ENCODE data around the gene SFXN5. TPM values are rescaled to one million over a fixed set of nuclear protein-coding genes. Genes with fewer than 3 reads are reported as not detected.

The SFXN5 gene
- total RNA-seq, 2 donors from 2014 or later = 27.3 to 32.4 TPM

GRCh38 chr2:73033766-73034381 is 37.6 kb downstream of the SFXN5 start:
- DNase-seq (ENCODE audit: low spot score) (no peak), ATAC-seq (no peak)
- Mint-ChIP-seq H3K27ac (no peak overlapping the region), H3K9me3 (no peaks in the 10 kb centered on the region), H3K4me1 (ENCODE audit: low read depth in 2 of 2) (peaks cover 10 to 11% of the 10 kb centered on the region in 2 donors), H3K27me3 (no peaks in the 10 kb centered on the region), H3K4me3 (no peak overlapping the region), H3K36me3 (no peaks in the 10 kb centered on the region)

- Mint-ChIP-seq H3K36me3 (no peaks in the 10 kb centered on the region), H3K4me3 (no peak overlapping the region), H3K27me3 (no peaks in the 10 kb centered on the region), H3K4me1 (ENCODE audit: low read depth in 2 of 2) (peaks cover 10 to 11% of the 10 kb centered on the region in 2 donors), H3K9me3 (no peaks in the 10 kb centered on the region), H3K27ac (no peak overlapping the region)
- ATAC-seq (no peak), DNase-seq (ENCODE audit: low spot score) (no peak)
These were observed 38.3 kb downstream of the SFXN5 start for GRCh38 chr2:73033142-73033765.

DNA sequence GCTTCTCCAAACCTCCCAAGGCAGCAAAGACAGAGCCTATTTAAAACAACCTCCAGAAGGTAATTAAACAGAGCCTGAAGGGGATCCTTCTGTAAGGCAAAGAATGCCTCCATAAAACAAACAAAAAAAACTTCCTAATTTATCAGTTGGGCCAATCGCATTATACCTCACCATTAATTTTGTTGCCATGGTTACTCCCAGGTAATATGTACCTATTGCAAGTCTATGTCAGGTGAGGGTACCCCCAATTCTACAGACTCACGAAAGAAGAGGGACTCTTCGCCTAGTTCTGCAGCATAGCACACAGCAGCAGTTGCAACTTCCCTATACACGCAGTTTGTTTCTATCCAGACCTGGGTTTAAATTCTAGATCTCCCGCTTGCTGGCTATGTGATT is 38.8 kb downstream of the SFXN5 start:
- Mint-ChIP-seq H3K4me3 (no peak overlapping the region), H3K36me3 (no peaks in the 10 kb centered on the region), H3K4me1 (ENCODE audit: low read depth in 2 of 2) (peaks cover 10 to 11% of the 10 kb centered on the region in 2 donors), H3K27me3 (no peaks in the 10 kb centered on the region), H3K9me3 (no peaks in the 10 kb centered on the region), H3K27ac (no peak overlapping the region)
- DNase-seq (ENCODE audit: low spot score) (no peak), ATAC-seq (no peak)

GRCh38 chr2:73031725-73032701 is 39.5 kb downstream of the SFXN5 start:
- ATAC-seq = no peak
- no peaks in the 10 kb centered on the region for H3K36me3 Mint-ChIP-seq
- no peak overlapping the region for H3K27ac Mint-ChIP-seq
- H3K9me3 Mint-ChIP-seq = no peaks in the 10 kb centered on the region
- no peak for DNase-seq (ENCODE audit: low spot score)
- H3K27me3 Mint-ChIP-seq = no peaks in the 10 kb centered on the region
- H3K4me1 Mint-ChIP-seq (ENCODE audit: low read depth in 2 of 2) = peaks cover 8 to 10% of the 10 kb centered on the region in 2 donors
- no peak overlapping the region for H3K4me3 Mint-ChIP-seq

GRCh38 chr2:73031095-73031678 is 40.3 kb downstream of the SFXN5 start:
- Mint-ChIP-seq H3K27ac (no peak overlapping the region), H3K4me3 (no peak overlapping the region), H3K36me3 (no peaks in the 10 kb centered on the region), H3K4me1 (ENCODE audit: low read depth in 2 of 2) (peaks cover 7 to 10% of the 10 kb centered on the region in 2 donors), H3K27me3 (no peaks in the 10 kb centered on the region), H3K9me3 (no peaks in the 10 kb centered on the region)
- no peak for DNase-seq (ENCODE audit: low spot score)
- no peak for ATAC-seq

DNA sequence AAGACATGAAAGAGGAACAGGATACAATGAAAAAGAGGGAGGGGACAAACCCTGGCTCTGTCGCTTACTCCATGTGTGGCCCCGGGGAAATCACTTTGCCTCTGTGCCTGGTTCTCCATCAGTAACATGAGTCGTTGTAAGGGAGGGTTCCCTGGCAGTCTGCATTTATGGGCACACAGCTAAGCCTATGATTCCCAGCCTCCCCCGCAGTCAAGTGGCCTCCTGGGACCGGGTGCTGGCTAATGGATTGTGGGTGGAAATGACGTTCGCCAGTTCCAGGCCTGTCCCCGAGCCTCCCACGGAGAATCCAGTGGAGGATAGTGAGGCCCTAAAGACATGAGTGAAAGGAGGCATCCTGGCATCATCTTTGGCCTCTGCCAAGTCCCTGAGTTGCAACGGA is 42.7 kb downstream of the SFXN5 start:
- Mint-ChIP-seq H3K36me3 (no peaks in the 10 kb centered on the region), H3K27ac (no peak overlapping the region), H3K9me3 (no peaks in the 10 kb centered on the region), H3K4me3 (no peak overlapping the region), H3K4me1 (ENCODE audit: low read depth in 2 of 2) (peaks cover 10 to 12% of the 10 kb centered on the region in 2 donors), H3K27me3 (no peaks in the 10 kb centered on the region)
- ATAC-seq (no peak), DNase-seq (ENCODE audit: low spot score) (no peak)

GRCh38 chr2:73027340-73027739 is 44.2 kb downstream of the SFXN5 start:
- Mint-ChIP-seq H3K4me3 (no peak overlapping the region), H3K27ac (no peak overlapping the region), H3K9me3 (no peaks in the 10 kb centered on the region), H3K27me3 (no peaks in the 10 kb centered on the region), H3K36me3 (no peaks in the 10 kb centered on the region), H3K4me1 (ENCODE audit: low read depth in 2 of 2) (peaks cover 3 to 7% of the 10 kb centered on the region in 2 donors)
- DNase-seq (ENCODE audit: low spot score) = no peak
- no peak for ATAC-seq

GRCh38 chr2:73023497-73023896 is 48.0 kb downstream of the SFXN5 start:
- Mint-ChIP-seq H3K4me1 (ENCODE audit: low read depth in 2 of 2) (peaks cover 0 to 5% of the 10 kb centered on the region in 2 donors), H3K36me3 (no peaks in the 10 kb centered on the region), H3K27me3 (no peaks in the 10 kb centered on the region), H3K4me3 (no peak overlapping the region), H3K27ac (no peak overlapping the region), H3K9me3 (no peaks in the 10 kb centered on the region)
- DNase-seq (ENCODE audit: low spot score) (no peak), ATAC-seq (no peak)

- Mint-ChIP-seq H3K4me1 (ENCODE audit: low read depth in 2 of 2) (peaks cover 0 to 5% of the 10 kb centered on the region in 2 donors), H3K4me3 (no peak overlapping the region), H3K9me3 (no peaks in the 10 kb centered on the region), H3K27ac (no peak overlapping the region), H3K27me3 (no peaks in the 10 kb centered on the region), H3K36me3 (no peaks in the 10 kb centered on the region)
- ATAC-seq (no peak), DNase-seq (ENCODE audit: low spot score) (no peak)
These were observed 49.4 kb downstream of the SFXN5 start for GRCh38 chr2:73022024-73022568.

GRCh38 chr2:73021371-73022010 is 50.0 kb downstream of the SFXN5 start:
- H3K4me1 Mint-ChIP-seq (ENCODE audit: low read depth in 2 of 2) = peaks cover 0 to 5% of the 10 kb centered on the region in 2 donors
- no peak for ATAC-seq
- H3K36me3 Mint-ChIP-seq = no peaks in the 10 kb centered on the region
- no peaks in the 10 kb centered on the region for H3K9me3 Mint-ChIP-seq
- no peaks in the 10 kb centered on the region for H3K27me3 Mint-ChIP-seq
- no peak overlapping the region for H3K4me3 Mint-ChIP-seq
- H3K27ac Mint-ChIP-seq = no peak overlapping the region
- no peak for DNase-seq (ENCODE audit: low spot score)

GRCh38 chr2:73020657-73021370 is 50.7 kb downstream of the SFXN5 start:
- Mint-ChIP-seq H3K36me3 (no peaks in the 10 kb centered on the region), H3K9me3 (no peaks in the 10 kb centered on the region), H3K4me1 (ENCODE audit: low read depth in 2 of 2) (peaks cover 0 to 5% of the 10 kb centered on the region in 2 donors), H3K4me3 (no peak overlapping the region), H3K27ac (no peak overlapping the region), H3K27me3 (no peaks in the 10 kb centered on the region)
- ATAC-seq = peak in 1 of 2 donors; percentile 17
- DNase-seq (ENCODE audit: low spot score) = no peak

GRCh38 chr2:73020306-73020656 is 51.2 kb downstream of the SFXN5 start:
- Mint-ChIP-seq H3K4me3 (no peak overlapping the region), H3K27me3 (no peaks in the 10 kb centered on the region), H3K4me1 (ENCODE audit: low read depth in 2 of 2) (peaks cover 0 to 2% of the 10 kb centered on the region in 2 donors), H3K36me3 (no peaks in the 10 kb centered on the region), H3K27ac (no peak overlapping the region), H3K9me3 (no peaks in the 10 kb centered on the region)
- ATAC-seq (no peak), DNase-seq (ENCODE audit: low spot score) (no peak)
